IgD-negative memory B cell (primary cell): Measurements from ENCODE around the gene DDR2. TPM values are rescaled to one million over a fixed set of nuclear protein-coding genes. Genes with fewer than 3 reads are reported as not detected.
"Not testable (repeated sequence)": the region's sequence is repeated elsewhere in the genome, so short reads cannot be mapped to it uniquely, and the experiment has no call there.

Source experiments
- H3K27ac Mint-ChIP-seq, 3 donors: one replicate each; pipeline ENCODE4 v1.8.0; 2020 to 2022; ENCODE audit warnings: mild to moderate bottlenecking in 3 of 3, mixed read lengths in 3 of 3, moderate library complexity in 1 of 3
- H3K27me3 Mint-ChIP-seq: one replicate; pipeline ENCODE4 v1.8.0; 2021; ENCODE audit warnings: mixed read lengths
- H3K36me3 Mint-ChIP-seq: one replicate; pipeline ENCODE4 v1.8.0; 2020; ENCODE audit warnings: mild to moderate bottlenecking, mixed read lengths
- H3K4me1 Mint-ChIP-seq, 3 donors: one replicate each; pipeline ENCODE4 v1.8.0; 2020 to 2022; ENCODE audit warnings: mixed read lengths in 3 of 3, mild to moderate bottlenecking in 1 of 3
- H3K4me3 Mint-ChIP-seq, 4 donors: one replicate each; pipeline ENCODE4 v1.8.0; 2020 to 2022; ENCODE audit warnings: mild to moderate bottlenecking in 4 of 4, mixed read lengths in 4 of 4, moderate library complexity in 3 of 4
- H3K9me3 Mint-ChIP-seq, 3 donors: one replicate each; pipeline ENCODE4 v1.8.0; 2020 to 2021; ENCODE audit warnings: mixed read lengths in 3 of 3, mild to moderate bottlenecking in 1 of 3
- polyA plus RNA-seq: library from polyadenylated mRNA; unstranded; fragments of 300-500 nt; fragmentation: Illumina TruSeq; gene quantifications from one replicate; pipeline ENCODE4 v1.2.3, GENCODE V29; 2021

DDR2 gene
- polyA plus RNA-seq, 1 donor from 2014 or later, result 0.43 TPM

- not testable (repeated sequence) for H3K27ac Mint-ChIP-seq, H3K4me3 Mint-ChIP-seq, H3K27me3 Mint-ChIP-seq, H3K4me1 Mint-ChIP-seq, H3K36me3 Mint-ChIP-seq, H3K9me3 Mint-ChIP-seq
Measured at GRCh38 chr1:162807503-162807902, 175.2 kb downstream of the DDR2 start.

DNA sequence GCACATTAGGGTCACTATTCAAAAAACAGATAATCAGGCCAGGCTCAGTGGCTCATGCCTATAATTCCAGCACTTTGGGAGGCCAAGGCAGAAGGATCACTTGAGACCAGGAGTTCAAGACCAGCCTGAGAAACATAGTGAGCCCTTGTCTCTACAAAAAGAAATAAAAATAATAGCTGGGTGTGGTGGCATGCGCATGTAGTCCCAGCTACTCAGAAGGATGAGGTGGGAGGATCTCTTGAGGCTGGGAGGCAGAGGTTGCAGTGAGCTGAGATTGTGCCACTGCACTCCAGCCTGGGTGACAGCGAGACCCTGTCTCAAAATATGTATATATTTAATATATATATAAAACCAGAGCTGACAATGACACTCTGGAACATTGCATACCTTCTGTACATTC is 180.1 kb downstream of the DDR2 start:
- not testable (repeated sequence) for H3K36me3 Mint-ChIP-seq

DNA sequence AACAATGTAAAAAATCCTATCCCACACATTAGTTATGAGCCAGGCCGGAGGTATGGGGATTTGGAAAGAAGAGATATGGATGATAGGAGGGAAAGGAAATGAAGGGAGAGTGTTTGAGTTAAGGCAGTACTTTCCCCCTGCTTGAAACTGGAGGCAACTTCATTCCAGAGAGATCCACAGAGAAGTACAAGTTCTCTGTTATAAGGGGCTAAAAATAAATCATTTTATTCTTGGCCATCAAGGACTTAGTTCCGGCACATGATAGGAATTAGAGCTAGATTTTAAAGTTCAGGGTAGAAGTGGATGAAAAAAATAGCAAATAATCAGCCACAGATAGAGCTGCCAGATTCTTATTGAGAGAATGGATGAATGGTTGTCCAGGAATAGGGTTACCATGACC is 185.9 kb downstream of the DDR2 start:
- not testable (repeated sequence) for H3K27ac Mint-ChIP-seq, H3K9me3 Mint-ChIP-seq, H3K27me3 Mint-ChIP-seq, H3K4me3 Mint-ChIP-seq, H3K4me1 Mint-ChIP-seq, H3K36me3 Mint-ChIP-seq

More for the DNA sequence above, 180.1 kb downstream of the DDR2 start:
- H3K4me3 Mint-ChIP-seq, H3K27me3 Mint-ChIP-seq, H3K4me1 Mint-ChIP-seq, H3K27ac Mint-ChIP-seq, H3K9me3 Mint-ChIP-seq: not testable (repeated sequence)

- not testable (repeated sequence) for H3K9me3 Mint-ChIP-seq, H3K4me3 Mint-ChIP-seq, H3K4me1 Mint-ChIP-seq, H3K36me3 Mint-ChIP-seq, H3K27me3 Mint-ChIP-seq, H3K27ac Mint-ChIP-seq
Measured at GRCh38 chr1:162818666-162819065, 186.4 kb downstream of the DDR2 start.

DNA sequence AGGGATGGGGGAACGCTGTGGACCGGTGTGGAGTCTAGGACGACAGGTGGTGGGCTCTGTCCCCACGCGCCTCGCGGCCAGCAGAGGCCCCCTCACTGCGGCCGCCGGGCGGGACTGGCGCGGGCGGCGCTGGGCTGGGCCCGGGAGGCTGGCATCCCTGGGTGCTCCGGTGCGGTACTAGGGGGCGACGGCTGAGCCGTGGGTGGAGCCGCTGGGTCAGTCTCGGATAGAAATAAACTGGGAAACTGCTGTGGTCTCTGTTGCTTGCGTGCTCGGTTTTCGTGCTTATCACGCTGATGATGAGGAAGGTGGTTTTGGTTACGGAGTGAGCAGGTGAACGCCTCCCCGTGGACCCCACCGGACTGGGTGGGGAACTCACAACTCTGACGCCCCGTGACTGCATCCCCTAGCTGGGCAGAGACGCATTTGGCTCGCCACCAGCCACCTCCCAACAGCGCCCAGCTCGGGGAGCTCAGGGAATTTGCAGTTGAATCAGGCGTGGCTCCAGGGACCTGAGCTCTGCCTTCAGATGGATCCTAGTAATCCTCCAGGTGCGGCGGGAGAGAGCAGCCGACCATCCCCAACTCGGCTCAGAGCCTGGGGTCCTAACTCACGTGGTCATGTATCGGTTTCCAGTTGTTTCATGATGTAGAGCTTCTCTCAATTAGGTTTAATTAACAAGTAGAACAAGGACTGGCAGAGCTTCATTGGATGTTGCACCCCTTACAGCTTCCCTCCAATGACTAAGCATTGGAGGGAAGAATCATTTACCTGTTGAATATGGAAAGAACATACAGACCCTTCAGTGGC is 190.3 kb downstream of the DDR2 start:
- H3K9me3 Mint-ChIP-seq, result no peaks in the 10 kb centered on the region
- H3K27me3 Mint-ChIP-seq, result peaks cover 24% of the 10 kb centered on the region
- no peaks in the 10 kb centered on the region for H3K36me3 Mint-ChIP-seq
- no peak overlapping the region for H3K27ac Mint-ChIP-seq
- H3K4me1 Mint-ChIP-seq, result peaks cover 4 to 6% (median 5%) of the 10 kb centered on the region in 3 donors
- peak overlapping the region in 2 of 4 donors; percentile 72 to 73 for H3K4me3 Mint-ChIP-seq

GRCh38 chr1:162823231-162823630 is 191.0 kb downstream of the DDR2 start:
- Mint-ChIP-seq H3K4me3 (peak overlapping the region in 1 of 4 donors; percentile 72), H3K36me3 (no peaks in the 10 kb centered on the region), H3K9me3 (no peaks in the 10 kb centered on the region), H3K4me1 (peaks cover 4 to 6% (median 5%) of the 10 kb centered on the region in 3 donors), H3K27ac (peak overlapping the region in 1 of 3 donors; percentile 76), H3K27me3 (peaks cover 24% of the 10 kb centered on the region)

DNA sequence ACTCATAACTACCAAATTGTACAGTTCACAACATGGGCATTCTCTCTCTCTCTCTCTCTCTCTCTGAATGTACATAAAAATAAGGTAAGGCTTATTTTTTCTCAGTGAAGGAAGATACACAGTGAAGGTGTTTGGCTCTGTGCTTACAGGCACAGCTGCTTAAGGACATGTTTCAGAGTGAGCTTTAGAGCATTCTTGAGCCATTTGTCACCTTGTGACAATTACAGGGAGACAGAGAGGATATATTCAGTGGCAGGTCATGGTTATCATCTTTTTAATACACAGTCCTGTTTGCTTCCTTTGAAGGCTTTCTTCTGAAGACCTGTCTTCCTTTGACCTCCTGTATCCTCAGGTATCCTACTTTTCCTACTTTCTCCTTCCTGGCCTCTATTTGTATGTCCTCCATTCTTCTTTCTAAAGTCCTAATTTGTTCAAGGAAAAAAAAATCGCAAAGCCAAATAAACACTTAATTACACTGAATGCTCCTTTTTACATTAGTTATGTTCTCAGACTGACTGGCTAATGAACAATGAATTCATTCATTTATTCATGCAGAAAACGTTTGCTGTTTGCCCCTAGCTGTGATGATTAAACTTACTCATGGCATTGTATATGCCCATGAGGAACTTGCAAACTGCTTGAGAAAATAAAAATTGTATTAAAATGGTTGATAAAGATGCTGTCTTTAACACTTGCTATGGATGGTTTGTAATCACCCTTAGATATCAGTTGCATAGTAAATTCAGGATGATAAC is 191.7 kb downstream of the DDR2 start:
- Mint-ChIP-seq H3K27ac (no peak overlapping the region), H3K36me3 (no peaks in the 10 kb centered on the region), H3K27me3 (peaks cover 24% of the 10 kb centered on the region), H3K4me3 (no peak overlapping the region), H3K9me3 (no peaks in the 10 kb centered on the region), H3K4me1 (peaks cover 4 to 6% (median 5%) of the 10 kb centered on the region in 3 donors)

GRCh38 chr1:162829268-162829667 is 197.0 kb downstream of the DDR2 start:
- Mint-ChIP-seq H3K4me1 (no peaks in the 10 kb centered on the region), H3K9me3 (no peaks in the 10 kb centered on the region), H3K36me3 (no peaks in the 10 kb centered on the region), H3K4me3 (no peak overlapping the region), H3K27ac (no peak overlapping the region), H3K27me3 (peaks cover 21% of the 10 kb centered on the region)

- Mint-ChIP-seq H3K27ac (no peak overlapping the region), H3K9me3 (peaks cover 0 to 5% (median 0%) of the 10 kb centered on the region in 3 donors)
Measured at GRCh38 chr1:162832470-162832869, 200.2 kb downstream of the DDR2 start.

GRCh38 chr1:162835157-162835899 is 203.1 kb downstream of the DDR2 start:
- Mint-ChIP-seq H3K27me3 (peaks cover 10% of the 10 kb centered on the region), H3K4me3 (no peak overlapping the region), H3K4me1 (peaks cover 0 to 3% (median 0%) of the 10 kb centered on the region in 3 donors), H3K9me3 (peaks cover 8 to 22% (median 16%) of the 10 kb centered on the region in 3 donors), H3K27ac (no peak overlapping the region), H3K36me3 (no peaks in the 10 kb centered on the region)

More at GRCh38 chr1:162832470-162832869, 200.2 kb downstream of the DDR2 start:
- Mint-ChIP-seq H3K4me3 (no peak overlapping the region), H3K4me1 (peaks cover 0 to 3% (median 0%) of the 10 kb centered on the region in 3 donors), H3K27me3 (peaks cover 10% of the 10 kb centered on the region), H3K36me3 (no peaks in the 10 kb centered on the region)

Other genes with a start within 250 kb of the DDR2 start
- gene SH2D1B, start 220.3 kb upstream of the DDR2 start, polyA plus RNA-seq, result 0.26 TPM
- gene UHMK1, start 134.6 kb upstream of the DDR2 start, polyA plus RNA-seq, result 53.7 TPM
- 28.4 TPM for gene UAP1, start 70.7 kb upstream of the DDR2 start, polyA plus RNA-seq
- gene HSD17B7, start 158.2 kb downstream of the DDR2 start, polyA plus RNA-seq, result 26.6 TPM
- gene CCDC190, start 228.7 kb downstream of the DDR2 start, polyA plus RNA-seq, result not detected